GM18907 (cell line): ENCODE results near the gene PROSER1.
A peak's percentile ranks its signal among the peaks of the same experiment; 100 is the strongest.
"Not testable (repeated sequence)": the region's sequence is repeated elsewhere in the genome, so short reads cannot be mapped to it uniquely, and the experiment has no call there.

Experiments
- ATAC-seq: cut with Tn5 transposase; IDR thresholded peaks from one replicate; pipeline ENCODE4 v1.9.1; 2021; ENCODE audit warnings: mild to moderate bottlenecking, moderate library complexity; ENCODE audit not compliant: unreplicated experiment

The PROSER1 gene

DNA sequence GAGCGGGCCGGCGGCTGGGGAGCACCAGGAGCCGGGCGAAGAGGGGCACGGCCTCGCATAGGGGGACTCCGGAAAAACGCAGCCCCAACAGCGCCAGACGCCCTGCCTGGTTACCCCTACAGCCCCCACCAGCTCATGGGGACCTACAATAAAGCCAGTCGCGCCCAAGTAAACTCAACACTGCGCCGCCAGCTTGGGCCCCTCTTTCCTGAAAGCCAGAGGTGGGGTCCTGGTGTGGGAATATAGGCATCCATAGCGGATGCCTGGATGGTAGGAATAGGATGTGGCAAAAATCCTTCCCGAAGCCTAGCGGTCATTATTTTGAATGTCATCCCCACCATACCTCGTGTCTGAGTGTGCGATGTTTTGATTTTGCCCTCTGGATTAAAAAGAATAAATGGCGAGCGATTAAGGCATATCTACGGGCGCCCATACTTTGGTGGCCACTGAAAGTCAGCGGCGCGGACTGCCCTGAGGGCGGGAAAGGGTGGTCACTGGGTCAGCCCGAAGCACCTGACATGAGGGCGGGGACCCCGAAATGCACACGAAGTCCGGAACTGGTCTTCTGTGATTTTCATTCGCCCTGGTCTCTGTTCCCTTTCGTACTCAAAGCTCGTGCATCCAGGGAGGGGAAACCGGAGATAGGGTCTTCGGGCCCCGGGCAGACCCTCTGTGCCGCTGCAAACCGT, at the start of gene PROSER1, which contains the start of gene NHLRC3:
TSS of gene PROSER1 (minus strand) at position 210 of the 689 bp plus-strand sequence. CDS start 847 bp downstream, outside the sequence.
TSS of gene NHLRC3 (plus strand) at position 577 of the 689 bp plus-strand sequence. CDS start 184 bp downstream, outside the sequence.
- peak; percentile 77 for ATAC-seq

DNA sequence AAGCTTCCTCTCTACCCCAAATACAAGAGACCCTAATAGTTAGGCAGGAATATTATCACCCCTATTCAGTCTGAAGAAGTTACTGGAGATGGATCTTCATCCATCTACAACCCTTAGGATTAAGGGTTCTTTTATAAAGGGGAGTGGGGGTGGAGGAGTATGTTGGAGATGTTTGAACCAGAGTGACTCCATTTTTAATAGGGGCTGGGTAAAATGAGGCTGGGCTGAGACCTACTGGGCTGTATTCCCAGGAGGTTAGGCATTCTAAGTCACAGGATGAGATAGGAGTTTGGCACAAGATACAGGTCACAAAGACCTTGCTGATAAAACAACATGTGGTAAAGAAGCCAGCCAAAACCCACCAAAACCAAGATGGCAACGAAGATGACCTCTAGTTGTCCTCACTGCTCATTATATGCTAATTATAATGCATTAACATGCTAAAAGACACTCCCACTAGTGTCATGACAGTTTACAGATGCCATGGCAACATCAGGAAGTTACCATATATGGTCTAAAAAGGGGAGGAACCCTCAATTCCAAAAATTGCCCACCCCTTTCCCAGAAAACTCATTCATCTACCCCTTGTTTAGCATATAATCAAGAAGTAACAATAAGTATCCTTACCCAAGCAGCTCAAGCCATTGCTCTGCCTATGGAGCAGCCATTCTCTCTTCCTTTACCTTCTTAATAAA, 48.5 kb upstream of the PROSER1 start:
- not testable (repeated sequence) for ATAC-seq

DNA sequence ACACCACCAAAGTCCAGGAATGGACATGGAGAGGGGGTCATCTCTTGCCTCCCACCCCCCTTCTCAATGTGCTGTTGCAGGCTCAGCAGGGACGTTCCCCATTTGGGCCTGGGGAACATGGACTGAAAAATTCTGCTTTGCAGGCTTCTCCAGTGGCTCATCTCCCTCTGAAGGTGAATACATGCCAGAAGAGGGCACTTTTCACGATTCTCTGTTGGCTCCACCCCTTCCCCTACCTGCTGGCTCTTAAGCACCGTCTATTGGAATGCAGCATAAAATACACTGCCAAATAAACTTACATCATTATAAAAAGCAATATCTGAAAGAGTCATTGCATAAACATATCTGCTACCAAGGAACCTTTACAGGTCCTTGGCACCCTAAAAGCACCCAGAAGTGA, 36.1 kb upstream of the PROSER1 start:
- ATAC-seq: no peak

DNA sequence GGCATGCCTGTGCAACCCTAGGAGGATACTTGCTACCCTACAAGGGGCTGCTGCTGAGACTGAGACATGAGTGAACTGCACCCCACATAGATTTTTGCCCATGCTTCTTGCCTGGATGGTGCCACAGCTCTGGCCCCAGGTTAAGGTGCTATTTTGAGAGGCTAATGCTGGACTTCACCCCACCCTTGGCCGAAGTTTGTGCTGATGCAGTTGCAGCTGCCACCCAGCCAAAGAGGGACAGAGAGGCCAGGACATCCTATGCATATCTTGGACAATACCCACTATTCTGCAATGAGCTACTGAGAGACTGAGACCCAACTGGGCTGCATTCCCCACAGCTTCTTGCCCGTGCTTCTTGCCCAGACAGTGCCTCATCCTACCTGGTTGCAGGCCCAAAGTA, 35.0 kb upstream of the PROSER1 start:
- no peak for ATAC-seq

DNA sequence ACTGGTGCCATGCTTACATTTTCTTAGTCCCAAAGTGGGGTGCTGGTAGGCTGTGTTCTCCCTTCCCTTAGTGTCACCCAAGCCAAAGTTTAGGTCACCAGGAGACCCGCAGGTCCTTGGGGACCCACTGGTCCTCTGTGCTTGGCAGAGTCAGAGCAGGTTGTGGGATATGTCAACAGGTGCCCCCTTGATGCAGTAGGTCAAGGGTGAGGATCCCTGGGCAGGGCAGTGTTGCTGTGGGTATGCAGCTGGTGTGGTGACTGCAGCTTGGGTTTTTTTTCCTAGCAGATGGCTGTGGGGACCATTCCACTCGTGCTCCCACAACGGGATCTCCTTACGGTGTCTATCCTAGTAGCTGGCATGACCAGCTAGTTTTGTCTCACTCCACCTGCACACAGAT, 24.1 kb upstream of the PROSER1 start:
- ATAC-seq: no peak

DNA sequence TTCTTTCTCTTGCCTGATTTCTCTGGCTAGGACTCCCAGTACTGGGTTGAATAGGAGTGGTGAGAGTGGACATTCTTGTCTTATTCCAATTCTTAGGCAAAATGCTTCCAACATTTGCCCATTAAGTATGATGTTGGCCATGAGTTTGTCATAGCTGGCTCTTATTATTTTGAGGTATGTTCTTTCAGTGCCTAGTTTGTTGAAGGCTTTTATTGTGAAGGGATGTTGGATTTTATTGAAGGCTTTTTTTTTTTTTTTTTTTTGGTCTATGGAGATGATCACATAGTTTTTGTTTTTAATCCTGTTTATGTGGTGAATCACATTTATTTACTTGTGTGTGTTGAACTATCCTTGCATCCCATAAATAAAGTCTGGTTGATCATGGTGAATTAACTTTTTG, 20.2 kb upstream of the PROSER1 start:
- ATAC-seq: no peak

DNA sequence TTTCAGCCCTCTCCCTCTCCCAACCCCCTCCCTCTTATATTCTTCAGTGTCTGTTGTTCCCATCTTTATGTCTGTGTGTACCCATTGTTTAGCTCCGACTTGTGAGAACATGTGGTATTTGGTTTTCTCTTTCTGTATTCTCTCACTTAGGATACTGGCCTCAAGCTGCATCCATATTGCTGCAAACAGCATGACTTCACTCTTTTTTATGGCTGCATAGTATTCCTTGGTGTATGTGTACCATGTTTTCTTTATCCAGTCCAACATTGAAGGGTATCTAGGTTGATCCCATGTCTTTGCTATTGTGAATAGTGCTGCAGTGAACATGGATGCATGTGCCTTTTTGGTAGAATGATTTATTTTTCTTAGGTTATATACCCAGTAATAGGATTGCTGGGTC, 18.1 kb upstream of the PROSER1 start:
- ATAC-seq: no peak

DNA sequence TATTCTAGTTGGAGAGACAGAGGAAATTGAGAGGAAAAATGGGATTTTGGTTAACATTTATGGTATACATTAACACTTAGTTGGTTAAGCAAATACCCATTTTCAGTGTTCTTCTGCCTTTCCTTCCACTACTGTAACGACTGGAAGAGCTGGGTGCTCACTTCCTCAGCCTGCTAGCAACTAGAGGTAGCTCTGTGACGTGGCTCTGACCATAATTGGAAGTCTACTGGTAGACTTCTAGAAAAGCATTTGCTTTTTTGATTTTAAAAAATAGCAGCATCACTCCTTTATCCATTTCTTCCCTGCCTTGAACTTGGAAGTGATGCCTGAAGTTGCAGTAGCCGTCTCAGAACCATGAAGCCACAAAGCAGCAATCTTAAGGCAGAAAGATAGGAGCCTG, 16.2 kb upstream of the PROSER1 start:
- ATAC-seq: no peak

DNA sequence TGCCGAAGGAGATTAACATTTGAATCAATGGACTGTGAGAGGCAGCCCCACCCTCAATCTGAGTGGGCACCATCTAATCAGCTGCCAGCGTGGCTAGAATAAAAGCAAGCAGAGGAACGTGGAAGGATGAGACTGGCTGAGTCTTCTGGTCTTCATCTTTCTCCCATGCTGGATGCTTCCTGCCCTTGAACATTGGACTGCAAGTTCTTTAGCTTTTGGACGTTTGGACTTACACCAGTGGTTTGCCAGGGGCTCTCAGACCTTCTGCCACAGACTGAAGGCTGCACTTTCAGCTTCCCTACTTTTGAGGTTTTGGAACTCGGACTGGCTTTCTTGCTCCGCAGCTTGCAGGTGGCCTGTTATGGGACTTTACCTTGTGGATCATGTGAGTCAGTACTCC, 15.1 kb upstream of the PROSER1 start:
- no peak for ATAC-seq

DNA sequence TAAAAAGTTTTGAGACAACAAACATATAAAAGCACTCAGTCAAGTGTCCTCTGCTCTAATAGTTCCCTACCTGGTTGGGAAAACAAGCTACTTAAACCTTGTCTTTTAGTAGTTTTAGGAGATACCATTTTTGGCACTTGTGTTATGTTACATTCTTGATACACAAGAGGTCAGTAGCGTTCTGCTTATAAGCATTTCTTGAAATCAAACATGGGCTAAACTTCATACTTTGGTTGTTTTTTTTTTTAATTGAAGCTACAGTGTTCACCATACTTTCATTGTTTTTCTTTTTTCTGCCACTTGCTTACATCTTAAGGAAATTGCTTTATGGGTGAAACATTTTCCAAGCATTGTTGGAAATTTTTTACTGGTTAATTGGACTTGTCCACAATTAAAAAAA, 13.3 kb upstream of the PROSER1 start:
- no peak for ATAC-seq

DNA sequence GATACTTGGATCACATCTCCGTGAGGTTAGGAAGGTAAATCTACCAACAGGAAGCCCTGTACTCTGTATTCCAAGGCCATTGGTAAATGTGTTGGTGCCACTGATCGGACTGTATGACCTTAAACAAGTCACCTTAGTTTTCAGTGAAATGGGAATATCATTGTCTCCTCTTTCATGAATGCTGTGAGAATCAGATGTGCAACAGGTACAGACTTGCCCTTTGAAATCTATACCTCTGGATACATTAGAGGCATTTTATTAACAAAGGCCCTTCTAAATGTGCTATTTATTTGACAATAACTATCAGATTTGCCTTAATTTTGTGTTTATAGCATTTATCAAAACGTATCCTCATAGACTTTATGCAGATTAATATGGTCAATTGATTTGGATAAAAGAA, 11.4 kb upstream of the PROSER1 start:
- no peak for ATAC-seq

DNA sequence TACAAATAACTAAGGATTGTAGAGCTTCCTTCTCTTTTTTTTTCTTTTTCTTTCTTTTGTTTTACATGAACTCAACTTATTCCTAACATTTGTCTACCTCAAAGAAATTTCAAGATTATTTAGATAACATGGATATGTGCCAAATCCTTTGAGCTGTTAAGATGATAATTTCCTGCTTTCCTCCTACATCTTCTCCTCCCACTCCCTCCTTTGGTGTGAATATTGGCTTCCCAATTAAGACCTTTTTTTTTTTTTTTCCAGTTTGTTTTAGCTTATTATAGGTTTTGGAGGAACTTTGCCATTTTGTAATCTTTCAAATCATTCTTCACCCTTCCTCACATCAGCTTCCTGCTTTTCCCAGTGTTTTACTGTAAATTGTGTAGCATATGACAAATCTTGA, 10.9 kb upstream of the PROSER1 start:
- ATAC-seq: no peak

DNA sequence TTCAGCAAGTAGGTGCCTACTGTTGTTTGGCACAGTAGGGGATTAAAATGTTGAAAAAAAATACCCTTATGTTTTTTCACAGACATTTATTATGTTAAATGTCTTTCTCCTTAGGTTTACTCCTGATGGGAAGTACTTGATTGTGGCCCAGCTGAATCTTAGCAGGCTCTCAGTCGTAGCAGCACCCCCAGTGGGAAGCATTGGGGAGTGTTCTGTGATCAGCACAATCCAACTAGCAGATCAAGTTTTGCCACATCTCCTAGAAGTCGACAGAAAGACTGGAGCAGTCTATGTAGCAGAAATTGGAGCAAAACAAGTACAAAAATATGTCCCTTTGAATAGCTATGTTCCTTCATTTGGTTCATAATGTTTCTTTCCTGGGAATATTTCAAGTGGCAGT, 9.7 kb upstream of the PROSER1 start:
- ATAC-seq: no peak

DNA sequence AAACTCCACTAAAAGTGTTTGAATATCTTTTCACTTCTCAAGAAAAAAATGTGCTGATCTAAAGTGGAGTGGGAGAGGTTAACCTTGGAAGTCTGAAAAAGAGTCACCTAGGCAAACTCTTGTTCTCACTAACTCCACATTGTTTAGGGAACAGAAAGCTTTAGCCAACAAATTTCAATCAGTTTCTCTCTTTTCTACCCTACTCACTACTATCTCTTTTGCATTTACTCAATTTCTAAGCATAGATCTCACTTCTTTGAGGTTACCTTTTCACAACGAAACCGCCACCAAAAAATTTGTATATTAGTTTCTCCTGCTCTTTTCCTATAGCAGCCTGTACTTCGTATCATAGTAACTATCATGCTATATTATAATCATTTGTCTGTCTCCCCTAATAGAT, 6.6 kb upstream of the PROSER1 start:
- peak; percentile 82 for ATAC-seq

DNA sequence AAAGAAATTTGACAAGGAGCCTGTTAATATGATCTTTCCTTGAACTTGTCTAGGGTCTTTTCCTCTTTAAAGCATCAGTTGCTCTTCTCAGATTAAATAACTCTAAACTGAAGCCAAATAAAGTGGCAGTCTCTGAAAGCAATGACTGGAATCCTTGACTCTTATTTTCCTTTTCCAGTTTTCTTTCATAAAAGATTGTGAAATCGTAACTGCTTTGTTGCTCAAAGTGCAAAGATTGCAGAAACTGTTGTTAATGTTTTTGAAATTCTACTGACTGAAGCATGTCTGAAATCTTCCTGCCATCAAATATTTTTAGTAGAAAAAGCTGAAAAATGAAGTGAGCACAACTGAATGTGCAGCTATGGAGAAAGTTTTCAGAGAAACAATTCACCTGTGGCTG, 2.3 kb upstream of the PROSER1 start:
- no peak for ATAC-seq

DNA sequence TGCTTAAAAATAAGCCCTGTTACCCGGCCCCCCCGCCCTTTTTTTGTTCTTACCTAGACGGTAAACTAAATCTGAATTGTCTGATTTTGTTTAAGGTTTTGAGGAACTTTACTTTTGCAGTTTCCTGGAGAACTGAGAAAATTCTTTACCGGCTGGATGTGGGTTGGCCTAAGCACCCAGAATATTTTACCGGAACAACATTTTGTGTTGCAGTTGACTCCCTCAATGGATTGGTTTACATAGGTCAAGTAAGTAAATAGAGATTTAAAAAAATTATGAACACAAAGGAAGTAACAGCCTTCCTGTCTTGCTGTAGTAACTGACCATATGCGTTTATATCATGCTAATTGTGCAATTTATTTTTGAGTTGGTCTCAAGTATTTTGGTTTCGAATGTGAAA, 1.2 kb upstream of the PROSER1 start:
- no peak for ATAC-seq

DNA sequence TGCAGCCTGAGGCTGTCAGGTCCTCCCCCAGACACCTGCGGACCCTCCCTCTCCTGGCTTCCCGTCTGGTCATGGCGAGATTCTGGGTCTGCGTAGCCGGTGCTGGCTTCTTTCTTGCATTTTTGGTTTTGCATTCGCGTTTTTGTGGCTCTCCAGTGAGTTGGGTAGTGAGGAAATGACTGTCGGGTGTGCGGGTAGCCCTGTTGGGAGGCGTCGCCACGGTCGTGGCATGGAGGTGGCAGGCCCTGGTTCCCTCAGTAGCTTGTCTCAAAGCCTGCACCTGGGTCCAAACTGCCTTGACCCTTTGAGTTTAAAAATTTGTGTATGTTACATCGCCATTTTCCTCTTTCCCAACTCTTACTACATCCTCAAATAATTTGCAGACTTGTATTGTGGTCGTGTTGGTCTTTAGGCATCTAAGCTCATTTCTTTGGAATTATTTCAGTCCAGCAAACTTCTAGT, 711 bp upstream of the PROSER1 start:
- peak; percentile 42 for ATAC-seq

DNA sequence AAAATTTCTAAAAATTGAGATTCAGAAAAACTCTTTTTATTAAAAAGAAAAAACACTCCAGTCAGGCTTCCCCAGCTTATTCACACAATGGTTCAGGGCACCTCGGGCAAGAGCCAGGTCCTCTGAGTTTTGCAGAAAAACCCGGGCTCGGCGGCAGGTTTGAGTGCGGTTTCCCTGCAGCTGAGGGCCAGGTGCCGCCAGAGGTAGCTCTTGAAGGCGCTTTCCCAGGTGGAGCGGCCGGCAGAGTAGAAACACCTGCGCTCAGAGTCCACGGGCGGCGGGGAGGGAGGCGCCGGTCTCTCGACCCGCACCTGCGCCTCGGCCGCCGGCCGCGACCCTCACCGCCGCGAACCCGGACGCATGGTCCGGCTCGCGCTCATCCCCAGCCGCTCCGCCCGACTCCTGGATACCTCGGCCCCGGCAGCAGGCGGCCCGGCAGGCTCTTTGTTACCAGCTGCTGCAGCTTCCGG, 444 bp downstream of the PROSER1 start:
- ATAC-seq: no peak

DNA sequence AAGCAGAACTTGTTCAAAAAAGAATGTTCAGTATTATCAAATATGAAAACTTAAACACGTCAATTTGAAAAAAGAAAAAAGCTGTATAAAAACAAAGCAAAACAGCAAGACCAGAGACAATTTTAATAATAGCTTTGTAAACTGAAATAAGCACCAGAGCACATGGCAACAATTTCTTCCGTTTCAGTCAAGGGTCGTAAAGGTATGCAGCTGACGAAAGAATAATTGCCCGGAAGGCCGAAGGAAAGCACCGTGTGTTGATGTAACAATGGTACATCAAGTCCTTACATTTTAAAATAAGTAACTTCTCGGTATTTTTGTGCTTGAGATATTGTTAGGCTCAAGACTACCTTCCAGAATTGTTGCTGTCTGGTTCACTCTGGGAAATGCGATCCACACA, 1.7 kb downstream of the PROSER1 start:
- no peak for ATAC-seq

DNA sequence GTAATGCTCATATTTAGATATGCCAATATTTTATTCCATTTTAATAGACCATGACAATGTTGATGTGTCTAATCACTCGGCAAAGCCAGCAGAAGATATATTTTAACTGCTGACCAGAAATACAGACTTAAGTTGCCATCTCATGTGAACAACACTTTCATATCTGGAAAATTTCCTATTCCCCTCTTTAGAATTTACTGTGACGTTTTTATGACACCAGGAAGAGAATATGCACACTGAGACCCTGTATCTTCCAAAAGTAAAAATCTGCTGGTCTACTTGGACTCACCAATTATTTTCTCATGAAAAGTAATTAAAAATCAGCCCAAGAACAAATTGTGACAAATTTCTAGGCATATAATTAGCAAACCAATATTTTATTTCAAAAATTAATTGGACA, 2.1 kb downstream of the PROSER1 start:
- no peak for ATAC-seq

DNA sequence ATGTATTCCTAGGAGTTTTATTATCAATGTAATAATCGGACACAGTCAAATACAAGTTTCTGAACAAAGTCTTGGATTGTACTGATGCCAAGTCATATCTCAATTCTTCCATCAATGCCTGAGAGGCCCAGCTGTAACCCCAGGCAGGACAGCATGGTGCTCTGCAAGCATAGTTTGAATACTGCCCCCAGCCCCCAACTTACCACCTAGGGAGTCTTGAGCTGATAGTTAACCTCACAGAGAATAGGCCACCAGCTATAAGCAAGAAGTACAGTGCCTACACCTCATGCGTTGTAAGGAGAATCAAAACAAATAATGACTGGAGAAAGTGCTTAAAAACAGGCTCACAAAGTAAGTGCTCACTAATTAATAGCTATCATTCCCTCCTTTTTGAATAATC, 2.7 kb downstream of the PROSER1 start:
- ATAC-seq: no peak

DNA sequence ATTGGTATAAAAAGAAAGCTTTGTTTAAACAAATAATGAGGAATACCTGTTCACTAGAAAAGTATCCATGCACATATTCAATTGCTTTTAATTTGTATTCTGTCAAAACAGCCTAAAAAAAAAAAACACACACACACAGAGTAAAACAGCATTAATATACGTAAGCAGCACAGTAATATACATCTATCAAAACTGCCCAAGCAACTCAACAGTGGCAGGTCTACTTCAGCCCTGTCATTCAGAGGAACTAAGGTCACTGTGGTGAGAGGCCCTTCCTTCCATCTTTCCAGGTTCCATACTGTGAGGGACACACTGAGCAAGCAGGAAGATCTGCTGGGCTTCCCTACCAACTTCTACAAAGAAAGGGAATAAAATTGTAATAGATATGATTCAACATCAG, 3.8 kb downstream of the PROSER1 start:
- no peak for ATAC-seq
